Left kidney (tissue), 2 donors: ENCODE results near the gene OSMR. TPM values are rescaled to one million over a fixed set of nuclear protein-coding genes. Genes with fewer than 3 reads are reported as not detected.

Experiments
- DNase-seq: peaks from one replicate; pipeline ENCODE4 v3.0.0-alpha.2; 2013
- polyA plus RNA-seq: library from polyadenylated mRNA; unstranded; fragments of 120-200 nt; gene quantifications from one replicate; pipeline ENCODE4 v1.2.1, GENCODE V29; 2013; ENCODE audit not compliant: insufficient read length

The OSMR gene
- polyA plus RNA-seq, 1 donor = 10.7 TPM

DNA sequence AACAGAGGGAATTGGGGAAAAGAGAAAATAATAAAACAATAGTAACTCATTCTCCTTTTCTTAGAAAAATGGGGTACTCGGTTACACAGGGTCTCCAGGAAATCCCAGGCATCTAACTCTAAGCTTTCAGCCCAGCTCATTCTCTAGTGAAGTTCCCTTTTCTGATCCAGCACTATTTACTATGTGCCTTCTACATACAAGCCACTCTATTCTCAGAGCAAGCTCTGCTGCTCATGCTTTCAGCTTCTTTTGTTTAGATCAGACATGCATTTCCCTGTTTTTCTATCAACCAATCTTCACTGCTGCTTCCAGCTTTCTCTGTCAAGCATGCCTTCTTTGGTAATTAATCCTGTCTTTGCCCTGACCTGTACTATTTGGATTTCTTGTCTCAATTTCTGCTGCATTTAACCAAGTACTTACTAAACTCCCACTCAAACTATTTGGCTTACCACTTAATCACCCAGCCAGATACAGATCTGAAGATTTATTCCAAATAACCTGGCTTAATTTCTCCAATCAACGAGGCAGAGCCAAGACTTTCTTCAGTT is 25.3 kb downstream of the OSMR start:
- DNase-seq = peak; percentile 39

DNA sequence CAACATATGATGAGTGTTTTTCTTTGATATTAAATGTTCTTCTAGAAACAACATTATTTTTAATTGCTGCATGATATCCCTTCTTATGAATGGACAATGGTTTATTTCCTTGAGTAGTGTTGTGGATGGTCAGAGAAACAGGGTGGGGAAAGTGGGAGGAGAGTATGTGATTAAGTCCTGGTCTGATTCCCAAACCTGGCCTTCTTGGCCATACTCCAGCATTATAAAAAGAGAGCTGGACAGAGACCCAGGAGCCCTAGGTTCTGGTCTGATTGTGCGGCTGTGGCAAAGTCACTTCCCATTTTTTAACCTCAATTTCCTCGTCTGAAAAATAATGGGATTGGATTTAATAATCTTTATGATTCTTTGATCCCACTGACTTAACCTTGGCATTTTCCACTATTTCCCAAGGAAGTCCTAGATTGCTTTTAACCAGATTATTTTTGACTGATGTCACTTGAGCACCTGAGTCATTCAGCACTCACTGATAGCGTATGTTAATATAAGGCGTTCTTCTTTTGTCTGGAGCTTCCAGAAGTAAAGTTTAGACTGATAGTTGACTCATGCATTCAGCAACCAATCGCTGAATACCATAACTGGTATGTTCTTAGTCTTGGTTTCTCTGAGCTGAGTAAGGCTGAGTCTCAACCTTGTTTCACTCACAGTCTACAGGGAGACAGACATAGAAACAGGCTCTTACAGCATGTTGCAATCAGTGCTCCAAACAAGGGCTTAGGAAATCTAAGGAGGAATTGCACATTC is 26.2 kb downstream of the OSMR start:
- DNase-seq = no peak

DNA sequence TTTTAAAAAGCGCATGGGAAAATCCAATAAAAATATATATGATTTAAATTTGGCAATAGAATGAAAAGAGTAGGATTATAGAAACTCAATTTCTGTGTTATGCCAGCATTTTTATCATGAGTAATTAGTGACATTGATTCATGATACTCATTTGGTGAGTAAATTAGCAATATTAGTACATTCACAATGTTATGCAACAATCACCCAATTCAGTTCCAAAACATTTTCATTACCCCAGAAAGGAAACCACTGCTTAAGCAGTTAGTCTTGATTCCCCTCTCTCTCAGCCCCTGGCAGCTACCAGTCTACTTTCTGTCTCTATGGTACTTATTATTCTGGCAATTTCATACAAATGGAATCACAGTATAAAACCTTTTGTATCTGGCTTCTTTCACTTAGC is 27.0 kb downstream of the OSMR start:
- no peak for DNase-seq

DNA sequence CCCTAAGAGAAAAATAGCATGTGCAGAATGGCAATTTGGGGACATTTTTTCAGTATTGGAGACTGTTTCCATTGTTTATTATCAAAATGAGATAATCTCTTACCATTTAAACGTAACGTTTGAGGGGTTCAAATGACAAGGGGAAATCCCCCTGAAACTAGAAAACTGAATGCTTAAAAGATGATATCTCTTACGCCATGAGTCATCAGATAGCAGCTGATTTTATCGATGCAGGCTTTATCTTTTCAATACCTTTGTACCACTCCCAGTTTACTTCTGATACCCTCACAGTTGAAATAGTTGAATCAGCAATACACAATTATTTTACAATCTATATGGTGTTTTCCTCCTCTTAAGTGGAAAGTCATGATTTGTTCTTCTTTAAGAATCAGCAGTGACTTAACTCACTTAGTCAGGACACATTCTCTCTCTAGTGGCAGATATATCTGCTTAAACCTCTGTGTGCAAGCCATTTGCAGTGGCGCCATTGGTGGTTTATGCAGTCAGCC is 29.2 kb downstream of the OSMR start:
- DNase-seq = no peak

DNA sequence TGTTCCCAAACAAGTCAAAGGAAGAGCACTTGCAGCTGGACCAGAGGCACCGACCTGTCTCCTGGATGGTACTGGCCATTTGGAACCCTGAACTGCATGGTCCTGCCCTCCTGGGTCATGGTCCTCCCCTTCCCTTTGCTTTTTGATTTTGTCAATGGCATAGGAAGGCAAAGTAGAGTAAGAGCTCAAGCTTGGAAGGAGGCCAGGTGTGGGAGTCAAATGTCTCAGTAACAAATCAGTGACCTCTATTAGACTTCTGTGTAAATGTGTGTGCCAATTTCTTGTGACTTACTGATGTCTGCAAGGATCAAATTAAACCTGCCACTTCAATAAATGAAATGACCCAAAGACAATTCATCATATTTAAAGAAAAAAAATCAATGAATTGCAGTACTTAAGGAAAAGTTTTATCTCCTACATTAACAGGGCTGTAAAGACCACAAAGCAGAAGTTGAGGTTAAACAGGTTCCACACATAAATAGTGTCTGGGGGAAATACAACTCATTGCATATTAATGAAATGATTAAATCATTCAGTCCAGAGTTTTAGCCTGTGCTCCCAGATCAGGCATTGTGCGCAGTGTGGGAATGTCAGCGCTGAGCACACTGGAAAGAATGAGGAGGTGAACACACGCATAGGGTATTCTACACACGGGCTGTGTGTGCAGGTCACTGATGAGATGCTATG is 32.7 kb downstream of the OSMR start:
- no peak for DNase-seq

DNA sequence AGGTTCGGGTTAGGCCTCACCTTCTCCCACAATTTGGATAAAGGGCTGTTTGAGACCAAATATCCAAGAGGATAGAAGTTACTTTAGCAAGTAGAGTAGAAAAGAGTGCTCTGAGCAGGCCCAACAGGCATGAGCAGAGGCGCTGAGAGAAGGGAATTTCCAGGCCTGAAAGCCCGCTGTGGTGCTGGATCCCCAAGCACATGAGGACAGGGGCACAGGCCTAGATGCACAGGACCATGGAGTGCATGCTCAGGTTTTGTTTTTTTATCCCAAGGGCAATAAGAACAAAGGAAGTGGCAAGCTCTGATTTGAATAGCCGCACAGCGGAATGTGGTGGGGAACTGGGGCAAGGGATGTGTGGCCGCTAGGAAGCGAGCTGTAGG is 33.3 kb downstream of the OSMR start:
- no peak for DNase-seq

DNA sequence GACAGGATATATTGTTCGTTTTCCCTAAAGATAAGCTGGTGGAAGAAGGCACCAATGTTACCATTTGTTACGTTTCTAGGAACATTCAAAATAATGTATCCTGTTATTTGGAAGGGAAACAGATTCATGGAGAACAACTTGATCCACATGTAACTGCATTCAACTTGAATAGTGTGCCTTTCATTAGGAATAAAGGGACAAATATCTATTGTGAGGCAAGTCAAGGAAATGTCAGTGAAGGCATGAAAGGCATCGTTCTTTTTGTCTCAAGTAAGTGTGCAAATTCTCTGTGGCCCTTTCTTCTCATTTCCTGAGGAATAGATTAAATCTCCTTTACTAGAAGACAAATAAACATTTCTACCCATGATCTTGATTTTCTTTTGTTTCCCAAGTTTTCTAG is 38.0 kb downstream of the OSMR start:
- no peak for DNase-seq

DNA sequence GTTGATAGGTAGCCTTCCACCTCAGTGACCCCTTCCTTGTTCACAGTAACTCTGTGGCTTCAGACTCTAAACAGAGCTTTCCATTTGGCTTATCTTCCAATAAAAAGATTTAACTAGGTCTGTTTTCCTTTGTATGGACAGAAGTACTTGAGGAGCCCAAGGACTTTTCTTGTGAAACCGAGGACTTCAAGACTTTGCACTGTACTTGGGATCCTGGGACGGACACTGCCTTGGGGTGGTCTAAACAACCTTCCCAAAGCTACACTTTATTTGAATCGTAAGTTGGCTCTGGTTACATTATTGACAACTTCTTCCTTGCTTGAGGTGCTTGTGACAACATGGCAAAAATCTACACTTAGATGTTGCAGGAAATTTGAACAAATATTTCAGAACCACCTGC is 39.4 kb downstream of the OSMR start:
- DNase-seq = no peak

DNA sequence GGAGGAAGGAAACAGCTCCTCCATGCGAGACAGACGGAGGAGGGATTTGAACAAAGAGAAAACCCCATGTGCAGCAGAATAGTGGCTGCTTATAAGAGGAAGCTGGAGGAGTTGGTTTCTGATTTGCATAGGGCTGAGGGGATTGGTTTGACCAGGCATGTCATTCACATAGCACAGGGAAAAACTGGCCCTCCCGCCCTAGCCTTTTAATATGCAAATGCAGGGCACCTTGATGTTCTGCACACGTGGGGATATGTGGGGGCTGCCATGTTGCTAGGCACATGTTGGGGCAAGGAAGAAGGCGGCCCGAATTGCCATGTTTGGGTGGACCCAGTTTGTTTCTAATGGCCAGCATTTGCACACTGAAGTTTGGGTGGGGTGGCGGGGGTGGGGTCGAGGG is 42.2 kb downstream of the OSMR start:
- no peak for DNase-seq

DNA sequence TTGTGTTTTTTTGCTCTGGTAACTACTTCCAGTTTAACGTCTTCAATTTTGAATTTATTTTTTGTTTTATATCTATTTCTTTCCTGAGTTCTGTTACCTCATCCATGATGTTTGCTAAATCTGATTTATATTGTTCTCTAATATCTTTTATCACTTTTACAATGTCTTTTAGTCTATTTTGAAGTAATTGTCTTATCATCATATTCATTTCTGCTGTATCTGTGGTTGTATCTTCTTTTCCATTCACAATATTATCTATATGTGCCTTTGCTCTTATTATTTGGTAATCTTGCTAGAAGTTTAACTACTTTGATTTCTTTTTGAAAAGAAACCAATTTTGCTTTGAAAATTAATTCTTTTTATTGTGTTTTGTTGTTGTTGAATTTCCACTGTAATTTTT is 43.6 kb downstream of the OSMR start:
- DNase-seq = no peak

DNA sequence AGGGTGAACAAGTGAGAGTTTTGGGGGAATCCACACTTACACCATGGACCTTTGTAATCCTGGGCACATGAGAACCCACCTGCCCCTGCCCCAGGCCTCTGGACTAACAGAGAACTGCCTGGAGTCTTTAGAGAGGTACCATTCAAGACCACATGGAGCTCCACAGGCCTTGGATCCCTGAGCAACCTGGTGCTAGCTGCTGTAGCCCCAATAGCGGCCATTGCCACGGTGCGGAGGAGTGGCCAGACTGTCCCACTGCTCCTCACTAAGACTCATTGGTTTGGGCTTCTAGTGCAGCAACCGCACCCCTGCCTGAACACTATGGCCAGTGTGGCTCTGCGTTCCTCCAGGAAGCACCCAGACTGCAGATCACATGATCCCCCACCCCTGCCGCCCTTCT is 45.8 kb downstream of the OSMR start:
- no peak for DNase-seq

DNA sequence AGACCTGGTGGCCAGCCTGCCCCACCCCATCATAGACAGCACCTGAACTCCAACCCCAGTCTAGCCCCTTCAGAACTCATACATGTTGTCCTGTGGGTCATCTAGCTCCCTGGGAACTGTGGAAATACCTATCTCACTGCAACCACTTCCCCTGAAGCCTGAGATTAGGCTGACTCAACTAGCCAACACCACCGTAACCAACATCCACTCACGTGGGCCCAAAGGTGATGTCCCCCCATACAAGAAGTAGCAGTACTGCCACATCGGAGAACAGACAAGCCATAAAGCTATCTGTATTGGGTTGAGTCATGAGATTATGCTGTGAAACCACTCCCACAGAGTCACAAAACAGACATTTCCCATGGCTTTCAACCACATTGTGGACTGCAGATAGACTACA is 46.6 kb downstream of the OSMR start:
- DNase-seq = no peak

DNA sequence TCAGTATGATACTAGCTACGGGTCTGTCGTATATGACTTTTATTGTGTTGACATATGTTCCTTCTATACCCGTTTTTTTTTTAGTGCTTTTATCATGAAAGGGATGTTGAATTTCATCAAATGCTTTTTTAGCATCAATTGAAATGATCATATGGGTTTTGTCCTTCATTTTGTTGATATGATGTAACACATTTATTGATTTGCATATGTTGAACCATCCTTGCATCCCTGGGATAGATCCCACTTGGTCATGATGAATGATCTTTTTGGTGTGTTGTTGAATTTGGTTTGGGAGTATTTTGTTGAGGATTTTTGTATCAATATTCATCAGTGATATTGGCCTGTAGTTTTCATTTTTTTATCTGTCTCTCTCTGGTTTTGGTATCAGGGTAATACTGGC is 50.9 kb downstream of the OSMR start:
- DNase-seq = no peak

DNA sequence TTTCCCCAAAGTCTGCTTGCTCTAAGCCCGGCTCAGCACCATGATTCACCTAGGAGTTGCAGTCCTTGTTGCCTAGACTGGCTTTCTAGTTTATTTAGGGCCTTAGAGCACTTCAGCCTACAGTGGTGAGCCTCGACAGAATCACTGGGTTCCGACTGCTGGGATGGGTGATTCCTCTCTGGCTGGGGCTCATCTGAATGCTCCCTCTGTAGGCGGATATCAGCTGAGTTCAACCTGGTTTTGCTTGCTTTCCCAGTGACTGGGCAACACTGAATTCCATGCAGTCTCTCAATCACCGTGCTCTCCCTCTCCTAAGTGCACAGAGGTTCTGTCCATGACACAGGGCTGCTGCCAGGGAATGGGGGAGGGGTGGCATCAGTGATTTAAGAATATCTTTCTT is 54.1 kb downstream of the OSMR start:
- no peak for DNase-seq

DNA sequence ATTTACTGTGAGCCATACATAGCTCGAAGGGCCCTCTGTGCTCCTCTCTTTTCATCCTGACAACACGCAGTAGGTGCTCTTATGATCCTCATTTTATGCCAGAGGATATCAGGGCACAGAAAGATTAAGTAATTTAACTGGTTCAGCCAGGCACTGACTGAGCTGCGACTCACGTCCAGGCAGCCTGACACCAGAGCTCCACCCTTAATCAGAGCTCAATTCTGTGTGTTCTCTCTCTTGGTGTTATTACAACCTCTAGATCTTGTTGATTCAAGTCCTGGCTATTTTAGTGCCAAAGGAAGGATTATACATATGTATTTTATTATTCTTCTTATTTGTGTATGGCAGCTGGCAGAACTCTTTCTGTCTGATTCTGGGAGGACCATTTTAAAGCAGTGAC is 59.7 kb downstream of the OSMR start:
- DNase-seq = no peak

DNA sequence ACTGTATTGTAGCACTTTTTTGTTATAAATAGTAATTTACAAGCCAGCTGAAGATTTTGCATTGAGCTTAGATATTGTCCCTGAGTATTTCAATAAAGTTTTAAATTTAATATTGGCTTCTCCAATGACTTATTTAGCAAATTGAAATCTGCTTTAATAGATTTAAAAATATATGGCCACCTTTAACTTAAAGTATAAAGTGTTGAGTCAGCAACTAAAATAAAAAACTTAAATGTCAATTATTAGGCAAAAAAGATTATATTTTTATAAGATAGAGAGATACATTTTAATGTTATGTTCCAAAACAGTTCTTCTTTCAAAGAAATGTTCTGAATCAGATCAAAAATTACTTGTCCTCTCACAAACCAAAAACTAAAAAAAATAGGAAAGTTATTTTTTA is 60.7 kb downstream of the OSMR start:
- no peak for DNase-seq

DNA sequence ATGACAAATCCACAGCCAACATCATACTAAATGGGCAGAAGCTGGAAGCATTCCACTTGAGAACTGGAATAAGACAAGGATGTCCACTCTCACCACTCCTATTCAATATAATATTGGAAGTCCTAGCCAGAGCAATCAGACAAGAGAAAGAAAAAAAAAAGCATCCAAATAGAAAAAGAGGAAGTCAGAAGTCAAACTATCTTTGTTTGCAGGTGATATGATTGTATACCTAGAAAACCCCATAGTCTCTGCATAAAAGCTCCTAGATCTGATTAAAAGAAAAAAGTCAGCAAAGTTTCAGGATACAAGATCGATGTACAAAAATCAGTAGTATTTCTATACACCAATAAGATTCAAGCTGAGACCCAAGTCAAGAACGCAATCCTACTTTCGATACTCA is 66.1 kb downstream of the OSMR start:
- no peak for DNase-seq

DNA sequence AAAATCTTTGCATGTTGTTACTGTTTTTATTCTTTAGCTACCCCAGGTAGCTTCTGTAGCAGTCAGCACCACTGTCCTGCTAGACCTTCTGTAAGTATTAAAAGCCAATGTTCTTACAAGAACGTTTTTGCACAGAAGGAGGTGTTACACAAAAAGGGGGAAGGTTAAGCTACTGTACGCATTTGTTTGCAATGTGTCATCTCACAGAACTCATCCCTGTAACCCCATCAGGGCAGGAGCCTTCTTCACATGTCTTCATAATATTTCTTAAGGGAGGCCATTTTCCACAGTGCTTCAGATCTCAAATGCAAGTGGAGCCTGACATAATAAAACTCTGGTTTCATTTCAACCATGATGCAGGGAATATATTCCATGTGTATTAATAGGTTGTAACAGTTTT is 67.9 kb downstream of the OSMR start:
- no peak for DNase-seq

DNA sequence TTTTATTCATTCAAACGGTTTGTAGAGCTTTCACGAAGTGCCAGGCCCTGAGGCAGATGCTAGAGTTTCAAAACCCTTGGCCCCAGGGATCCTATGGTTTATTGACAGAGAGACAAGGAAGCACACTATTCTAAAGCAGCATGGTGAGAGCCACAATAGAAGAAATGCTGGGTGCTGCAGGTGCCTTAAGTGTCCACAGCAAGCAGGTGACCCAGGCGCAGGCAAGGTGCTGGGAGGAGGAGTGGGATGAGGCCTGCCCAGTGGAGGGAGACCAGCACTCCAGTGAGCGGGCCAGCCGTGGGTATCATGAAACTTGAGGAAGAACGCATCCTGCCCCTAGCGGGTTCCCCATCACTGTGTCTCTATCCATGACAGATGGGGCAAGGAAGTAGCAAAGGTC is 71.0 kb downstream of the OSMR start:
- no peak for DNase-seq

DNA sequence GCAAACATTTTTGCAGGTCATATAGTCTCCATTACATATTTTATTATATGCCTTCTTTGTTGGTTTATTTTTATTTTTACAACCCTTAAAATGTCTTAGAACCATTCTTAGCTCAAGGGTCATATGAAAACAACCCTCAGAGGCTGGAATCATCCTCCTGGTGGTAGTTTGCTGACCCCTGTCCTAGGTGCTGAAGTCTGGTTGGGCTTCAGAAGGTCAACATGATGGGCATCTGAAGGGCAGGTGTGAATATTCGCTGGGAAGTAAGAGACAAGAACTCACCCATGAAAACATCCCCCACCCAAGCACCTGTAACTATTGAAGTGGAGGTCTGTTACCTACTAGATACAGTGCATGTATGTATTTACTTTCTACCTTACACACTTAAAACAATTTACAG is 75.4 kb downstream of the OSMR start:
- peak; percentile 14 for DNase-seq

DNA sequence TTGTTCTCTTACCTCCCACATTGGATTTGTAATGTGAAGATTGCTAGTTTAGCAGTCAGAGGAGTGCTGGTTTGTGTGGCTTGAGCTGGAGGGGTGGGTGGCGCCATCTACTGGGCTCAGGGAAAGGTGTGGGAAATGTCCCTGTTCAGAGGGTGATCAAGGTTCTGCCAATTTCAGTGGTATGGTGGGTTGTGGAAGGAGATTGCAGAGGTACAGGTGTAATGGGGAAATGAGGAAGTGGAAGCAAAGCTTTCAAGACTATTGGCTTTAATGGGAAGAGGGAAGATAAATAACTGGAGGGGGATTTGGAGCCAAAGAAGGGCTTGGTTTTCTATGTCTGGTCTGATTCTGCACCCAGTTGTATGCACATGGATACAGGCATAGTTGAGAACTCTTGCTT is 76.4 kb downstream of the OSMR start:
- DNase-seq = peak; percentile 39

DNA sequence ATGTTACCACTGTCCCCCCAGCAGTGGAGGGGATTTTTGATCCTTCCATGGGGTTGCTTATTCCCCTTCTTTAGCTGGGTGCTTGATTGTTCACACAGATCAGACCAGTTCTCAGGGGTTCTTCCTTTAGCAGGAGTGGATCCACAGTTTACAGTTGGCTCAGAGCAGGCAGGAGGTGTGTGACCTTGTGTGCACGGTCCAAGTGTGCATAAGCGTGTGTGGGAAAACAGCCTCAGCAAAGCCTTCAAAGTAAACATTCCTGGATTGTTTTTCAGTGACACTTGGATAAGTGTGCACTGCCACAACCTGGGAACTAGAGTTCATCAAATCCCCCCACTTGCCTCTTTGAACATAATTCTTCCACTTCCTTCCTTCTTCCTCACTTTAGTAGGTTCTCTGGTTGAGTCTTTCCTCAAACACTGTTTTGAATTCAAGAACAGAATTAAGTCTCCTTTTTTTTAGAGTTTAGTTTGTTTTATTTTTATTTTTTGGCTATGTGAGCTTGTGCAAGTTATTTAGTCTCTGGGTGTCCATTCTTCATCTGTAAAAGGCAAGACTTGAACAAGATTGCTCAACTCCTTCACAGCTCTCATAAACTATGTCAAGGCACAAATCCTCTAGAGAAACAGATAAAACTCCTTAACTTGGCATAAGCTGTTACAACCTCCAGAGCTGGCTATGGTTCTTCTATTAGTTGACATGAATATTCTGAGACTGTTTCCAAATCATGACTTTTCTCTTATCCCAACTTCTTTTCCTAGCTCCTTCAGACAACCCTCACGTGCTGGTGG is 78.0 kb downstream of the OSMR start:
- no peak for DNase-seq
